Measurements from ENCODE around the gene FBXO3.
"Not testable (repeated sequence)": the region's sequence is repeated elsewhere in the genome, so short reads cannot be mapped to it uniquely, and the experiment has no call there.

FBXO3 gene, protein sequence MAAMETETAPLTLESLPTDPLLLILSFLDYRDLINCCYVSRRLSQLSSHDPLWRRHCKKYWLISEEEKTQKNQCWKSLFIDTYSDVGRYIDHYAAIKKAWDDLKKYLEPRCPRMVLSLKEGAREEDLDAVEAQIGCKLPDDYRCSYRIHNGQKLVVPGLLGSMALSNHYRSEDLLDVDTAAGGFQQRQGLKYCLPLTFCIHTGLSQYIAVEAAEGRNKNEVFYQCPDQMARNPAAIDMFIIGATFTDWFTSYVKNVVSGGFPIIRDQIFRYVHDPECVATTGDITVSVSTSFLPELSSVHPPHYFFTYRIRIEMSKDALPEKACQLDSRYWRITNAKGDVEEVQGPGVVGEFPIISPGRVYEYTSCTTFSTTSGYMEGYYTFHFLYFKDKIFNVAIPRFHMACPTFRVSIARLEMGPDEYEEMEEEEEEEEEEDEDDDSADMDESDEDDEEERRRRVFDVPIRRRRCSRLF

GRCh38 chr11:33773987-33774735, at the start of gene FBXO3:
Gene FBXO3 (minus strand): TSS chr11:33774520. CDS start chr11:33774497, 23 bp downstream.
- TF ChIP-seq, protein P1, sequence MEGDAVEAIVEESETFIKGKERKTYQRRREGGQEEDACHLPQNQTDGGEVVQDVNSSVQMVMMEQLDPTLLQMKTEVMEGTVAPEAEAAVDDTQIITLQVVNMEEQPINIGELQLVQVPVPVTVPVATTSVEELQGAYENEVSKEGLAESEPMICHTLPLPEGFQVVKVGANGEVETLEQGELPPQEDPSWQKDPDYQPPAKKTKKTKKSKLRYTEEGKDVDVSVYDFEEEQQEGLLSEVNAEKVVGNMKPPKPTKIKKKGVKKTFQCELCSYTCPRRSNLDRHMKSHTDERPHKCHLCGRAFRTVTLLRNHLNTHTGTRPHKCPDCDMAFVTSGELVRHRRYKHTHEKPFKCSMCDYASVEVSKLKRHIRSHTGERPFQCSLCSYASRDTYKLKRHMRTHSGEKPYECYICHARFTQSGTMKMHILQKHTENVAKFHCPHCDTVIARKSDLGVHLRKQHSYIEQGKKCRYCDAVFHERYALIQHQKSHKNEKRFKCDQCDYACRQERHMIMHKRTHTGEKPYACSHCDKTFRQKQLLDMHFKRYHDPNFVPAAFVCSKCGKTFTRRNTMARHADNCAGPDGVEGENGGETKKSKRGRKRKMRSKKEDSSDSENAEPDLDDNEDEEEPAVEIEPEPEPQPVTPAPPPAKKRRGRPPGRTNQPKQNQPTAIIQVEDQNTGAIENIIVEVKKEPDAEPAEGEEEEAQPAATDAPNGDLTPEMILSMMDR (IDR thresholded peaks at IDR 0.05; ENCODE audit: insufficient read depth, low read depth, low read length, missing control alignments), result no peak
- DNase-seq (ENCODE audit: low read depth), result peak; percentile 89
- peak within 1 kb of the TSS; percentile 72 for H3K4me3 ChIP-seq (ENCODE audit: low read depth, low read length)

DNA sequence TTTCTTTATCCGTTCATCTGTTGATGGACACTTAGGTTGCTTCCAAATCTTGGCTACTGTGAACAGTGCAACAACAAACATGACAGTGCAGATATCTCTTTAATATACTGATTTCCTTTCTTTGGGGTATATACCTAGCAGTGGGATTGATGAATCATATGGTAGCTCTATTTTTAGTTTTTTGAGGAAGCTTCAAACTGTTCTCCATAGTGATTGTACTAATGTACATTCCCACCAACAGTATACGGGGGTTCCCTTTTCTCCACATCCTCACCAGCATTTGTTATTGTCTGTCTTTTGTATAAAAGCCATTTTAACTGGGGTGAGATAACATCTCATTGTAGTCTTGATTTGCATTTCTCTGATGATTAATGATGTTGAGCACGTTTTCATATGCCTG, 48.7 kb upstream of the FBXO3 start:
- not testable (repeated sequence) for DNase-seq (ENCODE audit: low read depth); H3K4me3 ChIP-seq (ENCODE audit: low read depth, low read length)

DNA sequence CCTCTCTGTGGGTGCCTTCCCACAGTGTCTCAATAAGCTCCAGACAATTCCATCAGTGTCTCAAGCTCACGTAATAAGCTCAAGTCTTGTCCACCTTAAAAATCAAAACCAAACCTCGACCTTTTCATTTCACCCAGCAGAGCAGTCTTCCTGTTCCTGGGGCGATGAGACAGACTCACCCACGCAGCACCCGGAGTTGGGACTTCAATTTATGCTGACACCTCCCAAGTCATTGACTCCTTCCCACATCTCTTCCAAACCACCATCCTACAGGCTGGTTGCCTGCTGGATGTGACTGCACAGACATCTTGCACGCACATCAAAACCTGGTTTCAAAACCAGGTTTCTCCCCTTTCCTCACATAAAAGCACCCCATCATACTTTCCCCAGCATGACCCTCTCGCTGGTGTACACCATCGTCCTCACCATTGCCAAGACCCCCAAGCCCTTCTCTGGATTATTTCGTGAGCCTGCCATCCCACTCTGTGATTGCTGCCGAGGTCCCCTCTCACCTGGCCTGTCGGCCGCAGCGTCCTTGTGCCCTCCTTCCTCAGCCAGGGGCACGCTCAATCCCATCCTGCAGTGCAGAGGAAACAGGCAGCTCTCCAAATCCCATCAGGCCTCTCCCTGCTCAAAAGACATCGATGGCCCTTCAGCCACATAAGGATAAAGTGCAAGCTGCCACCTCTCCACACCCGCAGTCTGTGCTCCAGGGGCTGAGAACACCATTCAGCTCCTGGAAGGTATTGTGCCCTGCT, 45.1 kb upstream of the FBXO3 start:
- no peak for DNase-seq (ENCODE audit: low read depth)
- TF ChIP-seq, protein P1 (IDR thresholded peaks at IDR 0.05; ENCODE audit: insufficient read depth, low read depth, low read length, missing control alignments), result no peak
- no peak overlapping the region for H3K4me3 ChIP-seq (ENCODE audit: low read depth, low read length)

DNA sequence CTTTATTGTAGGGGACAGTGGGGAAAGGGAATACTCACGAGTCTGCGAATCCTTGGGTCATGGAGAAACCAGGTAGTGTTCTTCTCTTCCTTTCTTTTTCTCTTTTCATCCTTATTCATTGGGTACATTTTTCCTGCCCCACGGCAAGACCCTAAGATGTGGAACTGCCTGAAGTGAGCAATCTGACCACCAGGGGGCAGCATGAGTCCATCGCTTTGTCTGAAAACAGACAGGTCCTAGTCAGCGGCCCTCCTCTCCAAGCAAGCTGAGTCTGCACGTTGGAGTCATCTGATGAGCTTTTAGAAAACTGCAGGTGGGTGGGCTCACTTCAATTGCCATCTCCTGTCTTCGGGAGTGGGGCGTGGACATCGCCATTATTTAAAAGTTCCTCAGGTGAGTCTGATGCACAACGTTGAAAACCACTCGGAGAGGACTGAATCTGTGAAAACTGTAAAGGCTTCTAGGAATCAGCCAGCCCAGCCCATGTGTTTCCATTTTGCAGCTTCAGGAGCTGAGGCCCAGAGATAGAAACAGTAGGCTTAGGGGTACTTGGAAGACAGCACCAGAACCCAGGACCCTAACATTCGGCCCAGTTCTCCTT, 34.0 kb upstream of the FBXO3 start:
- H3K4me3 ChIP-seq (ENCODE audit: low read depth, low read length), result no peak overlapping the region
- peak; percentile 87 for DNase-seq (ENCODE audit: low read depth)
- TF ChIP-seq, protein P1 (IDR thresholded peaks at IDR 0.05; ENCODE audit: insufficient read depth, low read depth, low read length, missing control alignments), result peak; percentile 88

GRCh38 chr11:33804471-33804870, 30.2 kb upstream of the FBXO3 start:
- TF ChIP-seq, protein P1 (IDR thresholded peaks at IDR 0.05; ENCODE audit: insufficient read depth, low read depth, low read length, missing control alignments), result no peak
- no peak for DNase-seq (ENCODE audit: low read depth)
- H3K4me3 ChIP-seq (ENCODE audit: low read depth, low read length), result no peak overlapping the region

GRCh38 chr11:33802194-33802950, 28.1 kb upstream of the FBXO3 start:
- TF ChIP-seq, protein P1 (IDR thresholded peaks at IDR 0.05; ENCODE audit: insufficient read depth, low read depth, low read length, missing control alignments), result no peak
- no peak overlapping the region for H3K4me3 ChIP-seq (ENCODE audit: low read depth, low read length)
- peak; percentile 19 for DNase-seq (ENCODE audit: low read depth)
